HG02571 (cell line): ENCODE measurements around the gene ERGIC1.

Experiments used
- ATAC-seq: cut with Tn5 transposase; IDR thresholded peaks from one replicate; pipeline ENCODE4 v1.9.1; 2021; ENCODE audit warnings: mild to moderate bottlenecking, moderate library complexity; ENCODE audit not compliant: unreplicated experiment

The ERGIC1 gene

GRCh38 chr5:172898843-172899369 lies 64.9 kb downstream of the ERGIC1 start:
- no peak for ATAC-seq

GRCh38 chr5:172899436-172899835 lies 65.4 kb downstream of the ERGIC1 start:
- no peak for ATAC-seq

- no peak for ATAC-seq
Measured at GRCh38 chr5:172901012-172901780, 67.1 kb downstream of the ERGIC1 start.

GRCh38 chr5:172901788-172902496 lies 67.9 kb downstream of the ERGIC1 start:
- ATAC-seq, result no peak

GRCh38 chr5:172902497-172903472 lies 68.7 kb downstream of the ERGIC1 start:
- ATAC-seq, result no peak

GRCh38 chr5:172903790-172904189 lies 69.7 kb downstream of the ERGIC1 start:
- ATAC-seq, result no peak

GRCh38 chr5:172904312-172904642 lies 70.2 kb downstream of the ERGIC1 start:
- ATAC-seq, result no peak

- ATAC-seq, result no peak
Measured at GRCh38 chr5:172904643-172905345, 70.7 kb downstream of the ERGIC1 start.

- ATAC-seq, result no peak
Measured at GRCh38 chr5:172905346-172906140, 71.5 kb downstream of the ERGIC1 start.

- no peak for ATAC-seq
Measured at GRCh38 chr5:172906436-172906835, 72.4 kb downstream of the ERGIC1 start.

GRCh38 chr5:172906888-172907287 lies 72.8 kb downstream of the ERGIC1 start:
- ATAC-seq, result no peak

GRCh38 chr5:172907657-172908056 lies 73.6 kb downstream of the ERGIC1 start:
- ATAC-seq, result no peak

GRCh38 chr5:172908662-172909061 lies 74.6 kb downstream of the ERGIC1 start:
- ATAC-seq, result no peak

- ATAC-seq, result no peak
Measured at GRCh38 chr5:172909931-172910502, 76.0 kb downstream of the ERGIC1 start.

- ATAC-seq, result no peak
Measured at GRCh38 chr5:172910828-172911627, 77.0 kb downstream of the ERGIC1 start.

- no peak for ATAC-seq
Measured at GRCh38 chr5:172911628-172911880, 77.5 kb downstream of the ERGIC1 start.

- no peak for ATAC-seq
Measured at GRCh38 chr5:172911976-172912375, 77.9 kb downstream of the ERGIC1 start.

- ATAC-seq, result no peak
Measured at GRCh38 chr5:172913117-172913850, 79.2 kb downstream of the ERGIC1 start.
